ENCODE data around the gene INAFM1.
A peak's percentile ranks its signal among the peaks of the same experiment; 100 is the strongest.

Gene INAFM1

GRCh38 chr19:47231215-47232054, 43.2 kb upstream of the INAFM1 start:
- peak overlapping the region; percentile 33; the same call in 1 of the 2 replicates for H3K9ac ChIP-seq (ENCODE audit: low read depth, low read length)
- peak overlapping the region; percentile 60 for H3K4me3 ChIP-seq (ENCODE audit: low read length)
- no peaks in the 10 kb centered on the region for H3K9me3 ChIP-seq (ENCODE audit: insufficient read depth, low read depth, low read length)
- H3K27ac ChIP-seq (ENCODE audit: low read length) = no peak overlapping the region
- peaks cover 14% of the 10 kb centered on the region; the same call in 1 of the 2 replicates for H3K27me3 ChIP-seq (ENCODE audit: insufficient read depth, low read length)
- H3K36me3 ChIP-seq (ENCODE audit: insufficient read depth, low read depth, low read length) = no peaks in the 10 kb centered on the region
- peaks cover 6% of the 10 kb centered on the region; the same call in 1 of the 2 replicates for H3K4me1 ChIP-seq (ENCODE audit: insufficient read depth, low read length)

GRCh38 chr19:47232422-47233211, 42.1 kb upstream of the INAFM1 start:
- Histone ChIP-seq H3K4me1 (ENCODE audit: insufficient read depth, low read length) (peaks cover 6% of the 10 kb centered on the region; the same call in 1 of the 2 replicates), H3K9ac (ENCODE audit: low read depth, low read length) (no peak overlapping the region), H3K4me3 (ENCODE audit: low read length) (no peak overlapping the region), H3K36me3 (ENCODE audit: insufficient read depth, low read depth, low read length) (no peaks in the 10 kb centered on the region), H3K27me3 (ENCODE audit: insufficient read depth, low read length) (peaks cover 14% of the 10 kb centered on the region; the same call in 1 of the 2 replicates), H3K27ac (ENCODE audit: low read length) (no peak overlapping the region), H3K9me3 (ENCODE audit: insufficient read depth, low read depth, low read length) (no peaks in the 10 kb centered on the region)

DNA sequence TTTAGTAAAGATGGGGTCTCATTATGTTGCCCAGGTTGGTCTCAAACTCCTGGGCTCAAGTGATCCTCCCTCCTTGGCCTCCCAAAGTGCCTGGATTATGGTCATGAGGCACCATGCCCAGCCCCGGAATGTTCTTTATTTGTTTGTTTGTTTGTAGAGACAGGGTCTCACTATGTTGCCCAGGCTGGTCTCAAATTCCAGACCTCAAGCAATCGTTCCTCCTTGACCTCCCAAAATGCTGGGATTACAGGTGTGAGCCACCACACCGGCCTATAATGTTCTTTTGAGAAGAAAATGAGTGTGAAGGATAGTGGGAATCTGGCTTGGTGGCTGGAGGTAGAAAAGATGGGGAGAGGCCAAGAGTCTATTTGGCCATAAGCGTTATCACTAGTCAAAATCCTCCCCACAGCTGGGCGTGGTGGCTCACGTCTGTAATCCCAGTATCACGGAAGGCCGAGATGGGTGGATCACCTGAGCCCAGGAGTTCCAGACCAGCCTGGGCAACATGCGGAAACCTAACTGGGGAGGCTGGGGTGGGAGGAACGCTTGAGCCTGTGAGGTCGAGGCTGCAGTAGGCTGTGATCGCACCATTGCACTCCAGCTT, 38.5 kb upstream of the INAFM1 start:
- H3K4me3 ChIP-seq (ENCODE audit: low read length) = no peak overlapping the region

DNA sequence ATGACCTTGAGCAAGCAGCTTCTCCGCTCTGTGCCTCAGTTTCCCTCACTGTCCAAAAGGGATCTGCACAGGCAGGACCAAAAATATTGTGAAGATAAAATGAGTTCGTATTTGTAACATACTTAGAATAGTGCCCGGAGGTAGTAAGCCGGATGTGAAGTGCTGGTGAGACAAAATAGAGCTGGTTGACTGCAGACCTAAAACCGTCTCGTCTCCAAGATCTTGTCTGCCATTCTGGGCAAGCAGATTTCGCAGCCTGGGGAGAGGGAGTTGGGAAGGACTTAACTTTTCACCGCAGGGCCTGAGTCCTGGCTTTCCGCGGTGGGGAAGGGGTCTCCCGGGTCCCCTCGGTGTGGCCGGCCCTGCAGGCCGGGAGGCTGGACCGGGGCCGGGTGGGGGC, 35.5 kb upstream of the INAFM1 start:
- Histone ChIP-seq H3K9ac (ENCODE audit: low read depth, low read length) (peak overlapping the region; percentile 26; the same call in 1 of the 2 replicates), H3K27ac (ENCODE audit: low read length) (no peak overlapping the region), H3K4me3 (ENCODE audit: low read length) (peak overlapping the region; percentile 66), H3K27me3 (ENCODE audit: insufficient read depth, low read length) (peaks cover 48% of the 10 kb centered on the region), H3K36me3 (ENCODE audit: insufficient read depth, low read depth, low read length) (no peaks in the 10 kb centered on the region), H3K4me1 (ENCODE audit: insufficient read depth, low read length) (peaks cover 6% of the 10 kb centered on the region; the same call in 1 of the 2 replicates), H3K9me3 (ENCODE audit: insufficient read depth, low read depth, low read length) (no peaks in the 10 kb centered on the region)

More for the DNA sequence above, 38.5 kb upstream of the INAFM1 start:
- Histone ChIP-seq H3K9me3 (ENCODE audit: insufficient read depth, low read depth, low read length) (no peaks in the 10 kb centered on the region), H3K9ac (ENCODE audit: low read depth, low read length) (no peak overlapping the region), H3K27ac (ENCODE audit: low read length) (no peak overlapping the region), H3K4me1 (ENCODE audit: insufficient read depth, low read length) (peaks cover 9% of the 10 kb centered on the region; the same call in 1 of the 2 replicates), H3K27me3 (ENCODE audit: insufficient read depth, low read length) (peaks cover 24% of the 10 kb centered on the region), H3K36me3 (ENCODE audit: insufficient read depth, low read depth, low read length) (no peaks in the 10 kb centered on the region)

DNA sequence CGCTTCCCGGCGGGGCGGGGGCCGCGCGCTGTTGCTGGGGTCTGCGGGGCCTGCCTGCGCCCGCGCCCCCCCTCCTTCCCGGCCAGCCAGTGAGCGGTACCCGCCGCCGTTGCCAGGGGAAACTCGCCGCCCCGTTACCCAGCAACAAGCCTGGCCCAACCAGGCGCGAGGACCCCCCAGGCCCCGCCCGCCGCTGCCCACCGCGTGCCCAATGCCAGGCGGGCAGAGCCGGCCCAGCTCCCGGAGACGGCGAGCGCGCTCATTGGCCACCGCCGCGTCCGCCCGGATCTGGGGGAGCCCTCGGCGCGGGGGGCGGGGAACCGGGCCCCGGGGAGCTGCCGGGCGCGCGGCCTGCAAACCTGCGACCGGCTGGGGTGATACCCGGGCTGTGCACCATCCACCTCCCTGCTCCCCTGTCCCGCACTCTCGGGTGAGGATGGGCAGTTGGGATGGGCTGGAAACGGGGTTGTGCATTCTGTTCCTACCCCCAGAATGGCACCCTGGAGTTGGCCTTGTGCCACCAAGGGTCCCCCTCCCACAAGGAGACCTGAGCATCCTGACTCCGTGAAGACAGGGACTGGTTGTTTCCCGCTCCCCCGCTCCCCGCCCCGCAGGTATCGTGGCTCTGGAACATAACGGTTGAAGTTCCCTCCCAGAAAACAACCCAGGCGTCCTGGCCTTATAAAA, 34.9 kb upstream of the INAFM1 start:
- Histone ChIP-seq H3K4me1 (ENCODE audit: insufficient read depth, low read length) (peaks cover 6% of the 10 kb centered on the region; the same call in 1 of the 2 replicates), H3K27me3 (ENCODE audit: insufficient read depth, low read length) (peaks cover 48% of the 10 kb centered on the region), H3K36me3 (ENCODE audit: insufficient read depth, low read depth, low read length) (no peaks in the 10 kb centered on the region), H3K9ac (ENCODE audit: low read depth, low read length) (no peak overlapping the region), H3K9me3 (ENCODE audit: insufficient read depth, low read depth, low read length) (no peaks in the 10 kb centered on the region), H3K4me3 (ENCODE audit: low read length) (peak overlapping the region; percentile 66; the same call in 1 of the 2 replicates), H3K27ac (ENCODE audit: low read length) (no peak overlapping the region)

- peaks cover 6% of the 10 kb centered on the region; the same call in 1 of the 2 replicates for H3K4me1 ChIP-seq (ENCODE audit: insufficient read depth, low read length)
- no peaks in the 10 kb centered on the region for H3K36me3 ChIP-seq (ENCODE audit: insufficient read depth, low read depth, low read length)
- H3K9me3 ChIP-seq (ENCODE audit: insufficient read depth, low read depth, low read length) = no peaks in the 10 kb centered on the region
- no peak overlapping the region for H3K27ac ChIP-seq (ENCODE audit: low read length)
- H3K27me3 ChIP-seq (ENCODE audit: insufficient read depth, low read length) = peaks cover 48% of the 10 kb centered on the region
- no peak overlapping the region; the same call in 1 of the 2 replicates for H3K4me3 ChIP-seq (ENCODE audit: low read length)
- H3K9ac ChIP-seq (ENCODE audit: low read depth, low read length) = no peak overlapping the region
Observed at GRCh38 chr19:47240556-47240955, 34.1 kb upstream of the INAFM1 start.

GRCh38 chr19:47240996-47241918, 33.4 kb upstream of the INAFM1 start:
- Histone ChIP-seq H3K36me3 (ENCODE audit: insufficient read depth, low read depth, low read length) (no peaks in the 10 kb centered on the region), H3K9me3 (ENCODE audit: insufficient read depth, low read depth, low read length) (no peaks in the 10 kb centered on the region), H3K27me3 (ENCODE audit: insufficient read depth, low read length) (peaks cover 48% of the 10 kb centered on the region), H3K9ac (ENCODE audit: low read depth, low read length) (peak overlapping the region; percentile 14; the same call in 1 of the 2 replicates), H3K4me3 (ENCODE audit: low read length) (no peak overlapping the region; the same call in 1 of the 2 replicates), H3K27ac (ENCODE audit: low read length) (no peak overlapping the region), H3K4me1 (ENCODE audit: insufficient read depth, low read length) (peaks cover 6% of the 10 kb centered on the region; the same call in 1 of the 2 replicates)

DNA sequence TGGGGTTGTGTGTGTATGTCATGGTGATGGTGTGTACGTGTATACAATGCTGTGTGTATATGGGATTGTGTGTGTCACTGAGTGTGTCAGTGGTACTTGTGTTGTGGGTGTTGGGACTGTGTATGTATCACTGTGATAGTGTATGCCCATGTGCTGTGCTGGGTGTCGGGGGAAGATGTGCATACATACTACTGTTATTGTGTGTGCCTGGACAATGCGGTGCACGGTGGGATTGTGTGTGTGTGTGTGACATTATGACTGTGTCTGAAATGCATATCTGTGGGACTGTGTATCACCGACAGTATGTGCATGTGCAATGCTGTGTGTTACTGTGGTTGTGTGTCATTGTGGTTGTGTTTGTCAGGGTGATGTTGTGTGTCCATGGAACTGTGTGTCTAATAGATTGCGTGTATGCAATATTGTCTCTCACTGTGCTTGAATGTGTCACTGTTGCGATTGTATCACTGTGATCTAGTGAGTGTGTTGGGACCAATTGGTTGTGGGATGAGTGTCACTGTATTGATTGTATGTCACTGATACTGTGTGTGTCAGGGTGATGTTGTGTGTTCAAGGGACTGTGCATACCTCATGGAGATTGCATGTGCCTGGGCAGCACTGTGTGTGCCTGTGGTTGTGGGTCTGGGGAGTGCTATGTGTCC, 32.6 kb upstream of the INAFM1 start:
- peaks cover 48% of the 10 kb centered on the region for H3K27me3 ChIP-seq (ENCODE audit: insufficient read depth, low read length)
- no peaks in the 10 kb centered on the region for H3K36me3 ChIP-seq (ENCODE audit: insufficient read depth, low read depth, low read length)
- no peak overlapping the region for H3K4me3 ChIP-seq (ENCODE audit: low read length)
- H3K9me3 ChIP-seq (ENCODE audit: insufficient read depth, low read depth, low read length) = no peaks in the 10 kb centered on the region
- H3K27ac ChIP-seq (ENCODE audit: low read length) = no peak overlapping the region
- no peak overlapping the region for H3K9ac ChIP-seq (ENCODE audit: low read depth, low read length)
- peaks cover 6% of the 10 kb centered on the region; the same call in 1 of the 2 replicates for H3K4me1 ChIP-seq (ENCODE audit: insufficient read depth, low read length)

DNA sequence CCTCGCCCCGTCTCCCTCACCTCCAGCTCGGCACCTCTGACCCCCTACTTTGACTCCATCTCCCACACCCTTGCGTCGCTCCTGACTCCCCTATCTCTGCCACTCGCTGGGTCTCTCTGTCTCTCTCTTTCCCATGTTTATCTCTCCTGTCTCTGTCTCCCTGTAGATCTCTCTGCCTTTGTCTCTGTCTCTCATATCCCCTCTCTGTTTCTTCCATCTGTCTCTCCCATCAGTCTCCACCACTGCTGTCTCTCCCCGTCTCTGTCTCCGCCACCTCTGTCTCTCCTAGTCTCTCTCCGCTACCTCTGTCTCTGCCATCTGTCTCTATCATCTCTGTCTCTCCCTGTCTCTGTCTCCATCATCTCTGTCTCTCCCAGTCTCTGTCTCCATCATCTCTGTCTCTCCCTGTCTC, 31.3 kb upstream of the INAFM1 start:
- peak overlapping the region; percentile 81; the same call in 1 of the 2 replicates for H3K9ac ChIP-seq (ENCODE audit: low read depth, low read length)
- H3K36me3 ChIP-seq (ENCODE audit: insufficient read depth, low read depth, low read length) = no peaks in the 10 kb centered on the region
- peak overlapping the region; percentile 64 for H3K4me3 ChIP-seq (ENCODE audit: low read length)
- peaks cover 48% of the 10 kb centered on the region for H3K27me3 ChIP-seq (ENCODE audit: insufficient read depth, low read length)
- H3K27ac ChIP-seq (ENCODE audit: low read length) = peak overlapping the region; percentile 72
- no peaks in the 10 kb centered on the region for H3K9me3 ChIP-seq (ENCODE audit: insufficient read depth, low read depth, low read length)
- peaks cover 6% of the 10 kb centered on the region; the same call in 1 of the 2 replicates for H3K4me1 ChIP-seq (ENCODE audit: insufficient read depth, low read length)

All from iPS-20b (cell line).